Measurements from ENCODE around the gene TEKT5.

DNA sequence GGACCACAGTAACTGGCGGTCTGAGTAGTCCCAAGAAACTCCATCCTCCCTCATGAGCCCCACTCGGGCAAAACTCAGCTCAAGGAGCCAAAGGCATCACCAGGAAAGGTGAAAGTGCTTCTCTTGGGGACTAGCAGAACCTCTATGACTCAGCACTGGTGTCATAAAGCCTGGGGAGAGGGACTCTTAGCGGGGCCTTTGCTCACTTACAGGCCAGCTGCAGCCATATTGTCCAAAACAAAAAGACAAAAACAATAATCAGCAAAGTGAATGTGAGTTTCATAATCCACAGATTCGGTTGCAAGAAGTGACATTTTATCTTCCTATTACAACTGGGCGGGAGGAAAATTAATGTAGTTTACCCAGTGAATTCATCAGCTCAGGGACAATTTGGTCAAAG, at the start of gene TEKT5:
- no peak for TF ChIP-seq POLR2A (IDR thresholded peaks at IDR 0.05)
- TF ChIP-seq, protein P1, sequence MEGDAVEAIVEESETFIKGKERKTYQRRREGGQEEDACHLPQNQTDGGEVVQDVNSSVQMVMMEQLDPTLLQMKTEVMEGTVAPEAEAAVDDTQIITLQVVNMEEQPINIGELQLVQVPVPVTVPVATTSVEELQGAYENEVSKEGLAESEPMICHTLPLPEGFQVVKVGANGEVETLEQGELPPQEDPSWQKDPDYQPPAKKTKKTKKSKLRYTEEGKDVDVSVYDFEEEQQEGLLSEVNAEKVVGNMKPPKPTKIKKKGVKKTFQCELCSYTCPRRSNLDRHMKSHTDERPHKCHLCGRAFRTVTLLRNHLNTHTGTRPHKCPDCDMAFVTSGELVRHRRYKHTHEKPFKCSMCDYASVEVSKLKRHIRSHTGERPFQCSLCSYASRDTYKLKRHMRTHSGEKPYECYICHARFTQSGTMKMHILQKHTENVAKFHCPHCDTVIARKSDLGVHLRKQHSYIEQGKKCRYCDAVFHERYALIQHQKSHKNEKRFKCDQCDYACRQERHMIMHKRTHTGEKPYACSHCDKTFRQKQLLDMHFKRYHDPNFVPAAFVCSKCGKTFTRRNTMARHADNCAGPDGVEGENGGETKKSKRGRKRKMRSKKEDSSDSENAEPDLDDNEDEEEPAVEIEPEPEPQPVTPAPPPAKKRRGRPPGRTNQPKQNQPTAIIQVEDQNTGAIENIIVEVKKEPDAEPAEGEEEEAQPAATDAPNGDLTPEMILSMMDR (IDR thresholded peaks at IDR 0.05) = no peak

All from breast epithelium (tissue), 3 donors.